RKO (cell line): ENCODE results near the gene LONRF2.

ENCODE experiments used
- DNase-seq: peaks from one replicate; pipeline ENCODE4 v3.0.0-alpha.2; 2016; ENCODE audit warnings: low spot score

Gene LONRF2

DNA sequence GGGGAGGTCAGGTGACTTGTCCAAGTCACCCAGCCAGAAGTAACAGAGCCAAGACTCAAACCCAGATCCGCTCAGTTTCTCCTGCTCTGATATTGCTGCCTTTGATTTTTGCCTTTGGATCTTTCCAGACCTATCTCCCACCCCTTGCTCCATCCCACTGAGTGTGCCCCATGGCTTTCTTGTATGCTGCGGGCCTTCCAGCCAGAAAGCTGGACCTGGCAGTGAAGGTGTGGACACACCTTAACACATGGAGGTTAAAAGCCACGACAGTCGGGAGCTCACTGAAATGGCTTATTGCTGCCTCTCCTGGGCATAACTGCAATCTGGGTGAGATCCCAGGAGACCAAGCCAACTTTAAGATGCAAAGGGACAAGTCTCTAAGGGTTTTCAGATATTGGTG is 86.7 kb downstream of the LONRF2 start:
- DNase-seq: no peak

DNA sequence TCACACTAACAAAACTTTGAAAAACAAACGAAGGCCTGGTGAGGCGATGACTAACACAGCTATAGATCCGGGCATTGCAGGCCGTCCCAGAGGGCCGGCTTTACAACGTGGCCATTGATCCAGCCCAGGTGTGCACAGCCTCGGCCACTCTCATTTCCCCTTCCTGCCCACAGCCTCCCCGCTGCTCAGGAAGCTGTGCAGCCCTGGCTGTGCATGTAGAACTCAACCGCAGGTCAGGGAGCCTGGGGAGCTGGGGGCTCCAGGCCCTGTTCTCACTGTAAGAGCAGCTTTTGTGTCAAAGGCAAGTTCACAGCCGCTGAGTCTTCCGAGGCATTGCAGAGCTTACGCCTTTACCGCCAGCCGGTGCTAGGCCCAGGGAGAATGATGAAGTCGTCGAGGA is 87.2 kb downstream of the LONRF2 start:
- DNase-seq: no peak

DNA sequence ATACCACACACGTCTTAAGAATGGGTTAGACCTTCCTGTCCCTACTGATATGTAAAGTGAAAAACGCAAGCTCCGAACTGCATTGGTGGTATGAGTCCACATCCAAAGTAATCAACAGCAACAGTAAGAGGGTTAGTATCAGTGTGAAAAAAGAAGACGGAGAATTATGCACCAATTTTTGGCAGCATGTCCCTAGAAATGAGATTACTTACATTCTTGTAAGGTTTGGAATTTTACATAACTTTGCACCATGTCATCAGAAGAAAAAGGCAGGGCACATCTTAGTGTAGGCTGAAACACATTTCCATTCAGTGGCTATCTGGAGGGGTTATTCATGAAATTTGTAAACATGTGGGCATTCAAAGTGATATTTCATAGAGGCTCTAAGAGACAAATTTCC is 88.2 kb downstream of the LONRF2 start:
- DNase-seq: no peak

DNA sequence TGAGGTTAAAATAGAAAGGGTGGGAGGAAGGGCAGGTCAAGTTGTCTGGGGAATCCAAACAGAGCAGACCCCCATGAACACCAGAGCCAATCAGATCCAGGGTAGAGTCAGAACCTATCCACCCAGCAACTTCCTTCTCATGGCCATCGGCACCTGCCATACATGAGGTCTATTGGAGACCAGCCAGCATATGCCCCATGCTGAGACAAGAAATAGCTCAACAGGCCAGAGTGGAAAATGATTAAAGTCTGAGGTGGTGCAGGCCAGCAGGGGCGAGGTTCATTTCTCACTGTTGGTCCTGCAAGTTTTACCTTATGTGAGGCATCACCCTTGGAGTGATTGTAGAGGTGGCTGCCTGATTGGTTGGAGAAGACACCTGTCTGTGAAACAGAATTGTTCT is 89.2 kb downstream of the LONRF2 start:
- no peak for DNase-seq

DNA sequence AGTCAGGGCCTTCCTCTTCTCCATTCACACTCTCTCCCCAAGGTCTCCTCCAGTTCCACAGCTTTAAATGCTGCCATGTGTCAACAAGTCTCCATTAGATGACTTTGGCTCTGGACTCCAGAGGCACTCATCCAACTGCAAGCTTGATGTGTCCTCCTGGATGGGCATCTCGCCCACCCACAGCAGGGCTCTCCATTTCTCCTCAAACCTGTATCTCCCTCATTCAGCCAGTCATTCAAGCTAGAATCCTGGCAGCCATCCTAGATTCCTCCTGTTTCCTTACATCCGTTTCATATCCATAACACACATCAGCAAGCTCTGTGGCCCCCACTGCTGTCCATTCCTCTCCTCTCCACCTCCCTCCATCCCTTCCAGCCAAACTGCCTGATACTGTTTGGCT is 91.5 kb downstream of the LONRF2 start:
- DNase-seq: no peak

DNA sequence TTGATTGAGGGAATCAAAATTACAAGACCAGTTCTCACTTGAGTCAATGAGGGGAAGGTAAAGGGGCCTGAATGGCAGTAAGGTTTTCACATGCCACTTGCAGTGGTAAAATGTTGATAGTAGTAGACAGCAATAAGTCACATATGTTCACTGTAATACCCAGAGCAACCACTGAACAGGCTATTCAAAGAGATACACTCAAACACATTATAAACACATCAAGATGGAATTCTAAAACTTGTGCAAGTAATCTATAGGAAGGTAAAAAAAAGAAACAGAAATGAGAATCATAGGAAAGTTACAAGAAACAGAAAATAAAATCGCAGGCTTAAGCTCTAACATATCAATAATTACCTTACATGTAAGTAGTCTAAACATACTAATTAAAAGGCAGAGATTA is 93.3 kb downstream of the LONRF2 start:
- DNase-seq: no peak

DNA sequence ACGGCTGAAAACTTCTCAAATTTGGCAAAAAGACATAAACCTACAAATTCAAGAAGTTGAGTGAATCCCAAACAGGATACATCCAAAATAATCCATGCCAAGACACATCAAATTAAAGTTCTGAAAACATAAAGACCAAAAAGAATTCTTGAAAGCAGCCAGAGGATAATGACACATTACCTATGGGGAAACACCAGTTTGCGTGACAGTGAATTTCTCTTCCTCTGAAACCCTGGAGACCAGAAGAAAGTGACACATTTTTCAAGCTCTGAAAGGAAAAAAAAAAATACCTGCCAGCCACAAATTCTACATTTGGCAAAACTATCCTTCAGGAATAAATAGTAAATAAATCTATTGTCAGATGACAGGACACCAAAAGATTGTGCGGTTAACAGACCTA is 93.9 kb downstream of the LONRF2 start:
- no peak for DNase-seq

DNA sequence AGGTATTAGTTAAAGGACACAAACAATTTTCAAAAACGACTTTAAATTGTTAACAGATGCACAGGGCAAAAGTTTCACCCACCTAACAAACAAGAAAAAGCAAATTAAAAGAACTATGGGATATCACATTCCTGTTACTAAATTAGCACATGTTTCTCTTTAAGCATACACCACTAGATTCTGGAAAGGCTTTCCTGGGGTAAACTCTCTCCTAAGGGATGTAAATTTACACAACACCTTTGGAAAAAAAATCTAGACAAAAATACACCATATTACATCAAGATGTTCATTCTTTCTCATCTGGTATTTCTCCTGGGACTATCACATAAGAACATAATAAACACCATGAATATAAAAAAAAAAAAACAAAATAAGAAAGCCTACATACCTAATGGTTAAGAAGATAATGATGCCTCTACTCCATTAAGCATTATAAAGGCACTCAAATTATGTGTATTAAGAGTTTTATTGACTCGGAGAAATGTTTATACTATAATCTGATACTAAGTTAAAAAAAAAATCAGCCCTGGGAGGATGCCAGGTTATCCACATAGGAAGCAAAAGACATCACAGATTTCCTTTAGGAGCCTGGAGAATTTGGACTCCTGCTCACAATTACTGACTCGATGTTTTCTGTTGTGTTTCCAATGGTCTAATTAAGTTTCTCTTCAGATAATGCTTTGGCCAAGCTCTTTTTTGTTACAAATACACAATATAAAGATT is 97.2 kb downstream of the LONRF2 start:
- DNase-seq: no peak

DNA sequence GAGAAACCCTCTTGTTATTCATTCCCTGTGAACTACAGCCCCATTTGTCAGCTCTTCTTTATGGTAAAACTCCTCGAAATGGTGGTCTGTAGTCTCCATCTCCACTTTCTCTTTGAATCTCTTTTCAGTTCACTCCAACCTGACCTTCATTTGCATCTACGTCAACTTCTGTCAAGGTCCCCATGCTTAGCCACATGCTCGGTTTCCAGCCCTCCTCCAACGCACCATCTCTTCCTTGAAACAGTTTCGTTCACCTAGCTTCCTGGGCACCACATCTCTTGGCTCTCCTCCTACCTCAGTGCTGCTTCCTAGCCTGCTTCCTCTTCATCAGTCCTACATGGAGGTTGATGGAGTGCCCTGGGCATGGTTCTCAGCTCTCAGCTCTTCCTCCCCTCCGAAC is 98.8 kb downstream of the LONRF2 start:
- no peak for DNase-seq
